ENCODE results near the gene CHMP6.
"Not testable (repeated sequence)": the region's sequence is repeated elsewhere in the genome, so short reads cannot be mapped to it uniquely, and the experiment has no call there.

GRCh38 chr17:81017330-81017729 lies 25.7 kb downstream of the CHMP6 start:
- TF ChIP-seq CTCF (IDR thresholded peaks at IDR 0.05); ZFX (IDR thresholded peaks at IDR 0.05; ENCODE audit: borderline replicate concordance): not testable (repeated sequence)

All from 22Rv1 (cell line).